Liver (tissue), 9 donors: ENCODE measurements around the gene ARL13B. TPM values are rescaled to one million over a fixed set of nuclear protein-coding genes. Genes with fewer than 3 reads are reported as not detected.

Source experiments
- DNase-seq: peaks from one replicate; pipeline ENCODE4 v3.0.0-alpha.2; 2017; ENCODE audit warnings: low spot score
- H3K27ac ChIP-seq, 2 donors: one replicate each; pipeline ENCODE4 v1.7.0; 2013; ENCODE audit warnings: inconsistent platforms in 2 of 2, low read length in 2 of 2, control low read depth in 1 of 2, low read depth in 1 of 2, mild to moderate bottlenecking in 1 of 2
- H3K27me3 ChIP-seq, 4 donors: one replicate each; pipeline versions ENCODE4 v1.6.1 to v1.7.0; 2013; ENCODE audit warnings: low read length in 3 of 4, inconsistent platforms in 1 of 4, mild to moderate bottlenecking in 1 of 4, moderate library complexity in 1 of 4; ENCODE audit not compliant: control insufficient read depth in 4 of 4, insufficient read depth in 4 of 4
- H3K36me3 ChIP-seq, 4 donors: one replicate each; pipeline versions ENCODE4 v1.6.1 to v1.7.0; 2013; ENCODE audit warnings: low read length in 3 of 4, mild to moderate bottlenecking in 3 of 4, low read depth in 1 of 4, moderate library complexity in 1 of 4; ENCODE audit not compliant: control insufficient read depth in 4 of 4, insufficient read depth in 3 of 4
- H3K4me1 ChIP-seq, 4 donors: one replicate each; pipeline versions ENCODE4 v1.6.1 to v1.7.0; 2013; ENCODE audit warnings: low read length in 3 of 4, mild to moderate bottlenecking in 3 of 4, moderate library complexity in 1 of 4; ENCODE audit not compliant: control insufficient read depth in 4 of 4, insufficient read depth in 4 of 4
- H3K4me3 ChIP-seq, 3 donors: one replicate each; pipeline versions ENCODE4 v1.6.1 to v1.7.0; 2013; ENCODE audit warnings: low read length in 3 of 3, control low read depth in 1 of 3, low read depth in 1 of 3, mild to moderate bottlenecking in 1 of 3
- H3K9ac ChIP-seq, 2 donors: one replicate each; pipeline ENCODE4 v1.7.0; 2013; ENCODE audit warnings: low read length in 2 of 2, mild to moderate bottlenecking in 2 of 2, moderate library complexity in 2 of 2, control low read depth in 1 of 2, low read depth in 1 of 2
- H3K9me3 ChIP-seq, 4 donors: one replicate each; pipeline versions ENCODE4 v1.6.1 to v1.7.0; 2013; ENCODE audit warnings: low read length in 3 of 4; ENCODE audit not compliant: control insufficient read depth in 4 of 4
- ATF3 ChIP-seq: IDR thresholded peaks from 2 replicates; pipeline ENCODE4 v1.6.1; 2016; ENCODE audit warnings: antibody characterized with exemption
- CTCF ChIP-seq: fragments of 150-350 bp; IDR thresholded peaks from 2 replicates; pipeline ENCODE4 v1.5.1; 2017; ENCODE audit warnings: improper control_type of control experiment, low read depth, low read length; ENCODE audit not compliant: missing input control
- EGR1 ChIP-seq, 2 donors: IDR thresholded peaks; 2 replicates each; pipeline ENCODE4 v1.6.1; 2016 to 2018; ENCODE audit warnings: antibody characterized with exemption in 2 of 2, low read depth in 2 of 2
- FOXA1 ChIP-seq: IDR thresholded peaks from 2 replicates; pipeline ENCODE4 v1.6.1; 2016; ENCODE audit warnings: antibody characterized with exemption
- FOXA2 ChIP-seq: IDR thresholded peaks from 2 replicates; pipeline ENCODE4 v1.6.1; 2016; ENCODE audit warnings: antibody characterized with exemption
- GABPA ChIP-seq, 2 donors: IDR thresholded peaks in 1 of 2; conservative IDR thresholded peaks in 1 of 2; 2 replicates each; pipeline ENCODE4 v1.6.1; 2016; ENCODE audit warnings: antibody characterized with exemption in 2 of 2, mild to moderate bottlenecking in 1 of 2, moderate library complexity in 1 of 2
- HNF4A ChIP-seq, 2 donors: conservative IDR thresholded peaks; 2 replicates each; pipeline ENCODE4 v1.6.1; 2016; ENCODE audit warnings: antibody characterized with exemption in 2 of 2, mild to moderate bottlenecking in 2 of 2
- HNF4G ChIP-seq: IDR thresholded peaks from 2 replicates; pipeline ENCODE4 v1.6.1; 2016; ENCODE audit warnings: antibody characterized with exemption
- JUND ChIP-seq, 2 donors: IDR thresholded peaks; 2 replicates each; pipeline ENCODE4 v1.6.1; 2016; ENCODE audit warnings: antibody characterized with exemption in 2 of 2
- MAX ChIP-seq: IDR thresholded peaks from 2 replicates; pipeline ENCODE4 v1.6.1; 2016; ENCODE audit warnings: antibody characterized with exemption
- NR2F2 ChIP-seq: IDR thresholded peaks from 2 replicates; pipeline ENCODE4 v1.6.1; 2016; ENCODE audit warnings: antibody characterized with exemption
- RAD21 ChIP-seq, 2 donors: IDR thresholded peaks; 2 replicates each; pipeline ENCODE4 v1.6.1; 2016; ENCODE audit warnings: antibody characterized with exemption in 2 of 2, mild to moderate bottlenecking in 2 of 2
- REST ChIP-seq: IDR thresholded peaks from 2 replicates; pipeline ENCODE4 v1.6.1; 2016; ENCODE audit warnings: antibody characterized with exemption, mild to moderate bottlenecking
- RXRA ChIP-seq, 2 donors: IDR thresholded peaks; 2 replicates each; pipeline ENCODE4 v1.6.1; 2017 to 2018; ENCODE audit warnings: antibody characterized with exemption in 2 of 2, mild to moderate bottlenecking in 1 of 2
- SP1 ChIP-seq: IDR thresholded peaks from 2 replicates; pipeline ENCODE4 v1.6.1; 2018; ENCODE audit warnings: antibody characterized with exemption, mild to moderate bottlenecking
- TAF1 ChIP-seq: conservative IDR thresholded peaks from 2 replicates; pipeline ENCODE4 v1.6.1; 2016; ENCODE audit warnings: antibody characterized with exemption, mild to moderate bottlenecking
- YY1 ChIP-seq: IDR thresholded peaks from 2 replicates; pipeline ENCODE4 v1.6.1; 2016; ENCODE audit warnings: antibody characterized with exemption, mild to moderate bottlenecking
- ZBTB33 ChIP-seq: IDR thresholded peaks from 2 replicates; pipeline ENCODE4 v1.6.1; 2016; ENCODE audit warnings: antibody characterized with exemption
- WGBS: extraction: QIAGEN DNeasy Blood & Tissue Kit; methylation state at CpG from one replicate; pipeline ENCODE4 v1.1.7; 2013; 5-methylcytosine and 5-hydroxymethylcytosine counted together
- polyA plus RNA-seq, 2 donors: library from polyadenylated mRNA; stranded (reverse) in 1 of 2; unstranded in 1 of 2; fragments of 200-250 nt in 1 of 2; fragments of >200 nt in 1 of 2; fragmentation: Nextera tagmentation in 1 of 2; extraction: Ambion mirVana in 1 of 2; gene quantifications; one replicate each; pipeline versions ENCODE4 v1.2.1 to v1.2.3, GENCODE V29; 2013 to 2015
- total RNA-seq, 2 donors: library from RNA; depleted of rRNA; stranded (reverse); fragments of >200 nt; gene quantifications; one replicate each; pipeline ENCODE4 v1.2.3, GENCODE V29; 2014
- donor health status: healthy.
- donor health status: healthy.
- donor health status: healthy.
- donor health status: healthy.
- donor health status: healthy.

ARL13B gene
- total and polyA plus RNA-seq, 4 donors, result 3.0 to 5.8 (median 3.5) TPM

GRCh38 chr3:94012185-94012584, 32.2 kb downstream of the ARL13B start:
- Histone ChIP-seq H3K9me3 (no peaks in the 10 kb centered on the region), H3K27me3 (no peaks in the 10 kb centered on the region), H3K4me1 (peaks cover 0 to 6% (median 4%) of the 10 kb centered on the region in 4 donors), H3K27ac (no peak overlapping the region), H3K4me3 (no peak overlapping the region), H3K36me3 (no peaks in the 10 kb centered on the region), H3K9ac (no peak overlapping the region)
- DNase-seq, result no peak
- WGBS, result 83% methylated on average over 1 of the region's 1 CpG
- TF ChIP-seq RXRA (IDR thresholded peaks at IDR 0.05) (no peak), TAF1 (no peak), EGR1 (IDR thresholded peaks at IDR 0.05; ENCODE audit: low read depth in 2 of 2) (no peak), HNF4G (no peak), JUND (IDR thresholded peaks at IDR 0.05) (no peak), ATF3 (no peak), YY1 (no peak), GABPA (IDR thresholded peaks at IDR 0.05 in 1 of 2, conservative IDR thresholded peaks at IDR 0.05 in 1 of 2) (no peak)

GRCh38 chr3:94015025-94015424, 35.1 kb downstream of the ARL13B start:
- no peaks in the 10 kb centered on the region for H3K27me3 ChIP-seq
- H3K27ac ChIP-seq, result no peak overlapping the region
- 88% methylated on average over 1 of the region's 1 CpG for WGBS
- H3K4me3 ChIP-seq, result no peak overlapping the region
- no peaks in the 10 kb centered on the region for H3K9me3 ChIP-seq
- no peaks in the 10 kb centered on the region for H3K36me3 ChIP-seq
- H3K9ac ChIP-seq, result no peak overlapping the region
- DNase-seq, result no peak
- TF ChIP-seq NR2F2, result no peak
- no peak for TF ChIP-seq GABPA (IDR thresholded peaks at IDR 0.05 in 1 of 2, conservative IDR thresholded peaks at IDR 0.05 in 1 of 2)
- TF ChIP-seq SP1, result no peak
- TF ChIP-seq FOXA2, result no peak
- TF ChIP-seq RXRA (IDR thresholded peaks at IDR 0.05), result no peak
- no peak for TF ChIP-seq ATF3
- TF ChIP-seq JUND (IDR thresholded peaks at IDR 0.05), result no peak
- no peak for TF ChIP-seq TAF1
- TF ChIP-seq EGR1 (IDR thresholded peaks at IDR 0.05; ENCODE audit: low read depth in 2 of 2), result no peak
- TF ChIP-seq REST, result no peak
- no peak for TF ChIP-seq MAX
- TF ChIP-seq HNF4A (conservative IDR thresholded peaks at IDR 0.05), result no peak
- TF ChIP-seq YY1, result no peak
- no peak for TF ChIP-seq CTCF
- no peak for TF ChIP-seq HNF4G
- no peak for TF ChIP-seq ZBTB33
- TF ChIP-seq FOXA1, result no peak
- TF ChIP-seq RAD21 (IDR thresholded peaks at IDR 0.05), result no peak
- no peaks in the 10 kb centered on the region for H3K4me1 ChIP-seq
